GM18909 (cell line): ENCODE data around the gene FBXL15.
A peak's percentile ranks its signal among the peaks of the same experiment; 100 is the strongest.

Experiments
- ATAC-seq: cut with Tn5 transposase; IDR thresholded peaks from one replicate; pipeline ENCODE4 v1.9.1; 2021; ENCODE audit warnings: mild to moderate bottlenecking; ENCODE audit not compliant: unreplicated experiment, poor library complexity

Gene FBXL15

DNA sequence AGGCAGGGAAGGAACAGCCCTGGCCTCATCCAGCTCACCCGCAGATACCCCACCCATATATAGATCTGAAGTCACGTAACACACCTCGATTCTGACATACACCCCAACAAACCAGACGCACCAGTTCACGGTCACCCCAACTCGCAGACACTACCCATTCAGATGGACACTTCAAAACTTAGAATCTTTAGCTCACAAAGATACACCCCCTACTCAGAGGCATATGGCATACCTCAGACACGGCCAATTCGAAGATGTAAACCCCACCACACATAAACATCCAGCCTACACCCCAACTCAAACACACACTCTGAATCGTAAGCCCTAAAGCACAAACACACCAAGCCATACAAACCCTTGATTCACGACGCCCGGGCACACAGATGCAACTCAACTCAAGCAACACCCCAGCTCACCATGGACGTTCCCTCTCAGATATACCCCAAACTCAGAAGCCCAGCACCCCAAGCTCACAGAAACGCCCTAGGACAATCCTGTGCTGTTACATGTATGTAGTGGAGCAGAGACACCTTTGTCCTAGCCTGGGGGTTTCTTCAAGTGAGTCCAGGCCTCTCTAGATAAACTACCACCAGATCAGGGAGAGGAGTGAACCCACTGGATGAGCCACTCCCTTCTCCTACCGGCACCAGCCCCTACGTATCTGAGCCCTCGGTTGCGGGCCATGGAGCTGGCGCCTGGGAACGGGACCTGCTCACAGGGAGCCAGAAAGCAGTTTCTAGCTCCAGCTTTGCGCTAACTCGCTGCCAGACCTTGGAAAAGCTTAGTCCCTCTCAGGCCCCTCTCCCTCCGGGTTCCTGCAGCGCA is 10.8 kb upstream of the FBXL15 start:
- ATAC-seq = no peak

- ATAC-seq = no peak
Observed at GRCh38 chr10:102410429-102411073, 10.1 kb upstream of the FBXL15 start.

GRCh38 chr10:102411341-102412255 is 9.0 kb upstream of the FBXL15 start:
- ATAC-seq = no peak

GRCh38 chr10:102412293-102412692 is 8.3 kb upstream of the FBXL15 start:
- no peak for ATAC-seq

DNA sequence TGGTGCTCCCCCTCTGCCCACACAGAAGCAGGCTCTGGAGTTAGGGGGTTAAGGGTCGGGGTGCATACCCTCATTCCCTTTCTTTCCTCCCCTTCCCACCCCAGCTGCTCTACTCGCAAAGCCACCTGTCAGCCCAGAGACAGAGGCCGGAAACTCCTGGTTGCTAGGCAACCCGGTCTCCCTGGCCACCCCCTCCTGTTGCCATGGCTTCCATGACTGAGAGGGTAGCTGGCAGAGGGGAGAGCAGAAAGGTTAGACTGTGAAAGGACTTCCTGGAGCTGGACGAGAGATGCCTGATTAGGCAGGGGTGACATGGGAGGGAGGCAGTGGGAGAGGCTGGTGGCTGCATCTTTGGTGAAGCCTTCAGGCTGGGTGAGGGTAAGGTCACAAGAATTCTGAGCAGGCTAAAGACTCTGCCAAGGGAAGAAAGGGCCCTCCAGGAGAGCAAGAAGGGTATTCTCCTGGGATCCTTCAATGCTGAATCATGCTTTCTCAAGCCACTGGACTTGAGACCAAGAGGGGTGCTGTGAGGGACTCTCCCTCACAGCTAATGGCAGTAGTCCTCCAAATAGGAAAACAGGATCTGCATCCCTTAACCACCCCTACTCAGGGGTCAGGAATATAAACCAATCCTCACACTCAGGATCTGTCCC is 7.5 kb upstream of the FBXL15 start:
- no peak for ATAC-seq

GRCh38 chr10:102413806-102414561 is 6.7 kb upstream of the FBXL15 start:
- ATAC-seq = no peak

DNA sequence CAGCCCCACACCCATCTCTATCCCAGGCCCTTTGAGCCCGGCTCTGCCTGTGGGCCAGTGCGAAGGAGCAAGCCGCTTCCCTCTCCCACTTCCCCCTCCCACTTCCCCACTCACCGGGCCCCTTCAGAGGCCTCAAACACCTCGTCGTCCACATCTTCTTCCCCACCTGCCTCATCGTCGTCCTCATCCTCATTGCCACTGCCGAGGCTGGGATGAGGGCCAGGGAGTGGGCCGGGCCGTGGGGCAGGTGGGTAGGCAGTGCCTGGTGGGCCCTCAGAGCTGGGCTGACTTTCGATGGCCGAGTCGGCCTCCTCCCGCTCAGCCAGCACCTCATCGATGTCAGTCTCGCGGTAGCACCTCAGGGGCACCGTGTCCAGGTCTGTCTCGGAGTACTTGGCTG is 5.9 kb upstream of the FBXL15 start:
- ATAC-seq = no peak

DNA sequence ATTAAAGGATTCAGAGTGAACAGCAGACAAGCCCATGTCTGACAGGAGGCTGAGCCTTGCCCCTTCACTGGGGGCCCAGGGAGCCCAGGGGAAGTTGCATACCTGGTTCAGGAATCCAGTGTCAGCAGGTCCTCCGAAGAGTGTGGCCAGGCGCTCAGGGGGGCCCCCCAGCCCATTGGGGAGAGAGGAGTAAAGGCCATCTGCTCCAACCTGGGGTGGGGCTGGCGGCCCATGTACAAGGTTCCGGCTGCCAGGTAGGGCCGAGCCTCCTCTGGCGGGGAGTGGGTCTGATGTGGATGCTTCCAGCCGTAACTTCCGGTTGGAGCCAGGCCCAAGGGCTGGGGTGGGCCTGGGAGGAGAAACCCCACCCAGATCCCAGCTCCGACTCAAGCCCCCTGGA is 4.4 kb upstream of the FBXL15 start:
- no peak for ATAC-seq

- ATAC-seq = no peak
Observed at GRCh38 chr10:102416695-102417094, 3.9 kb upstream of the FBXL15 start.

DNA sequence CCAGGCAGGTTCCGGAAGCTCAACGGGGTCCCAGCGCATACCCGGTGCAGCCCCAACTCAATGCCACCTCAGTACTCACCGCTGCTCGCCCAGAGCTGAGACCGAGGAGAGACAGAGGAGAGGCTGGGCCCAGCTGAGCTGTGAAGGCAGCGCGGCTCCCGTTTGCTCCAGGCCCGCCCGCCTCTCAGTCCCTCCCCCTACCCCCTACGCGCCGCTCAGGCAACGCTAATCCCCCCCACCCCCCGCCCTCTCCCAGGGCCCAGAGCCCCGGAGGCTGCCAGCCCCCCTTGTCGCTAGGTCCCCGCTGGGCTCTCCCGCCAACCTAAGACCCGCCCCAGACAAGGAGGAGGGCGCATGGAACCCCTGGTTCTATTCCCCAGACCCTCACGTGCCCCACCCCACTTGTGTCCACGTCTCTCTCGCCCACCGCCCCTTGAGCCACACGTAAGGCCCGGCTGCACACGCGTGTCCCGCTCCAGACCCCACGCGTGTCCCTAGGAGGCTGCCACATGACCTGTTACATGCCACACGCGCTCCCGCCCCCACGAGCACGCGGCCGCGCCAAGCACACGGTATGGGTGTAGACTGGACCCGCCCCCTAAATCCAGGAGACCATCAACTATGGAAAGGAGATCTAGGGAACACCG is 1.9 kb upstream of the FBXL15 start, which contains the start of gene PSD:
PSD (minus strand) TSS at position 164 of the 647 bp plus-strand sequence. CDS start 1,747 bp downstream, outside the sequence.
- no peak for ATAC-seq

GRCh38 chr10:102419269-102420180 is 1.1 kb upstream of the FBXL15 start:
- no peak for ATAC-seq

- no peak for ATAC-seq
Observed at GRCh38 chr10:102420181-102420713, 389 bp upstream of the FBXL15 start.

- ATAC-seq = no peak
Observed at GRCh38 chr10:102421507-102421756, 796 bp downstream of the FBXL15 start.

DNA sequence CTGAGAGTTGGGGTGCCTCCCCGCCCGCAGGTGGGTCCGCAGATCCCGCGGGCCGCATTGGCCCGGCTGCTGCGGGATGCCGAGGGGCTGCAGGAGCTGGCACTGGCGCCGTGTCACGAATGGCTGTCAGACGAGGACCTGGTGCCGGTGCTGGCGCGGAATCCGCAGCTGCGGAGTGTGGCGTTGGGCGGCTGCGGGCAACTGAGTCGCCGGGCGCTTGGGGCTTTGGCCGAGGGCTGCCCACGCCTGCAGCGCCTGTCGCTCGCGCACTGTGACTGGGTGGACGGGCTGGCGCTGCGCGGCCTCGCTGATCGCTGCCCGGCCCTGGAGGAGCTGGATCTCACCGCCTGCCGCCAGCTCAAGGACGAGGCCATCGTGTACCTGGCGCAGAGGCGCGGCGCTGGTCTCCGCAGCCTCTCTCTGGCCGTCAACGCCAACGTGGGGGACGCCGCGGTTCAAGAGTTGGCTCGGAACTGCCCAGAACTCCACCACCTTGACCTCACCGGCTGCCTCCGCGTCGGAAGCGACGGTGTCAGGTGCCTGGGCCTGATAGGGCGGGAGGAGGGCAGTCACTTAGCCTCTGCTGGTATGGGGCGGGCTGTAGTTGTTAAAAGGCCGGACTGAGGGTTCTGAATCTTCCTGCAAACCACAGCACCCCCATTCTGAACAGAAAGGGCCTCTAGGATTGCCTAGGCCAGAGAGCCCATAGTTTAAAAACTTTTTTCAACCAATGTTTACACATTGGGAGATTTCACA is 1.3 kb downstream of the FBXL15 start:
- no peak for ATAC-seq

DNA sequence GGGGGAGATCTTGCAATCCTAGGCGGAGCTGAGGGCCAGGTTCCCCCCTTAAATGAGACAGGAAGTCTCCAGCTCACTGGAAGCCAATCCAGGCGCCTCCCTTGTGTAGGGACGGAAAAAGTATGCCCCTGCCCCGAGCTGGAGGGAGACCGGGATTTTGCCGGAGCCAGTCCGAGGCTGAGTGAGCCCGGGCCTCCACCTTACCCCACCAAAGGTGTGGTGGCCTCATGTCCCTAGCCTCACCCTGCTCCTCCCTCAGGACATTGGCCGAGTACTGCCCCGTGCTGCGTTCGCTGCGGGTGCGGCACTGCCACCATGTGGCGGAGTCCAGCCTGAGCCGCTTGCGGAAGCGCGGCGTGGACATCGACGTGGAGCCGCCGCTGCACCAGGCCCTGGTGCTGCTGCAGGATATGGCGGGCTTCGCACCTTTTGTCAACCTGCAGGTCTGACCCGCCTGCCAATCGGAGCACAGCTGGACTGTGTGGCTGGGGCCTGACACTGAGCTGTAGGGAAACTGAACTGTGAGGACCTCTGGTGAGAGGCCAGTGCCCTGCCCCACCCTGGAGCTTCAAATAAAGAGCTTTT is 2.0 kb downstream of the FBXL15 start:
- peak; percentile 35 for ATAC-seq

DNA sequence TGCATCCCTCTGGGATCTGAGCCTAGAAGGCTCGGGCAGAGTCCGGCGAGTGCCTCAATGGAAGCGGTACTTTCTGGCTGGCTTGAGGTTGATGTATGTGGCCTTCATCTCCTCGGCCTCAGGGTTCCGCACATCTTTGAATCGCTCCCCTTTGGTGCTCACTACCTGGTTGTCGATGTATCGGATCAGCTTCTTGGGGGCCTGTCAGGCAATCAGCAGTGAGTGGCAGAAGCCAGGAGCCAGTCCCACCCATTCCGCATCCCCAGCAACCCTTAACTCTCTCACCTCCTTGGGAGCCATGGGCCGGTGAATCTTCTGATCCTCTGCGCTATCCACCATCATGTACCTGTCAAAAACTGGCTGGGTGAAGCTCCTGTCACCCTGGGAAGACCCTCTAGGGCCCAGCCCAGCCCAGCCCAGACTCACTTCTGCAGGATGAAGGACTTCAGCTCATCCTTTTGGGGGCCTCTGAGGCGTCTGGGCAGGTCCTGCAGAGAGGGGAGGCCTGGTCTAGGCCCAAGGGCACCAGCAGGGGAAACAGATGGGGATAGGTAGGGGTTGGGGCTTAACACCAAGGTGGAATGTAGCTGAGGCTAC is 2.8 kb downstream of the FBXL15 start:
- no peak for ATAC-seq

DNA sequence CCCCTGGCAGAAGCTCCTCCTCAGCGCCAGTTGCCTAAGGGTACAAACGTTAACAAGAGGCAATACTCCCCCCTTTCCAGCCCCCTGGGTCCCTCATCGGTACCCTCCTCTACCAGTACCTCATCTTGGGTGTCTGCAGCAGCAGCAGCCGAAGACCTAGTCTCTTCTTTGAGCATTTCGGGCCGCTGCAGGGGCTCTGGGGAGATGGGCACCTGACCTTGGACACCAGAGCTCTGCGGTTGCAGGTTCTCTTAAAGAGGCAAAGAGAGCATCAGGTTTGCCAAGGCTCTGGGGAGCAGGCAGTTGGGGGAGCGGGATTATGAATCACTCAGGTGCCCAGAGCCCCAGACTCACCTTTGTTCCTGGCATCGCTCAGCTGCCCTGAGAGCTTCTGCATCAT is 3.5 kb downstream of the FBXL15 start:
- no peak for ATAC-seq
